GM18526 (cell line): Measurements from ENCODE around the gene ADSS1.

ENCODE experiments used
- POLR2A ChIP-seq: IDR thresholded peaks from 3 replicates; pipeline ENCODE4 v1.6.1; 2011; ENCODE audit not compliant: insufficient read length; ENCODE audit errors: extremely low read depth

ADSS1 gene

DNA sequence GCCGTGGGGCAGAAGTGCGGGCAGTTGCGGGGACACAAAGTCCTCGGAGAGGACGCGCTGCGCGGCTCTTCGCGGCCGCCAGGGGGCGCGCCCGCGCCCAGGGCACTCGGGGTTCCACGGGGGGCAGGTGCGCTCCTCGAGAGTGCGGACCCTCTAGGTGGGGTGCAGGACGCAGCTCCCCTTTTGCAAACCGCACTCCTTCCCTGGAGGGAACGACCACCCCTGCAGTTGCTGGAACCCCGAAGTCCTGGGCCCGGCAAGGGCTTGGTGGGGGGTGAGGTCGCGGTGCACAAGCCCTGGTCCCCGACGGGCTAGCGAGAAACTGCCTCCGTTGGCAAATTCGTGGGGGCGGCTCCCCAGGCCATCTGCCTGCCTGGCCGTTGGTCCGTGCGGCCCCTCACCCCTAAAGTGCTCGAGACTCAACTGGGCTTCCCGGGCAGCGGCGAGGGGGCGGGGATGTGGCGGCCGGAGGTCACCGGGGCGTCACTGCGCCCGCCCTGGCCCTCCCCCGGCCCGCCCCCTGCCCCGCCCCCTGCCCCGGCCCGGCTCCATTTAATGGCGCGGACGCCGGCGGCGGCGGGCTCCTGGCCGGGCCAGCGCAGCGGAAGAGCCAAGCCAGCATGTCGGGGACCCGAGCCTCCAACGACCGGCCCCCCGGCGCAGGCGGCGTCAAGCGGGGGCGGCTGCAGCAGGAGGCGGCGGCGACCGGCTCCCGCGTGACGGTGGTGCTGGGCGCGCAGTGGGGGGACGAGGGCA is at the start of gene ADSS1:
Gene ADSS1, plus strand, starts transcription at position 579 of the 756 bp plus-strand sequence. Its CDS starts 42 bp downstream, at position 621.
- TF ChIP-seq POLR2A = peak; percentile 32

DNA sequence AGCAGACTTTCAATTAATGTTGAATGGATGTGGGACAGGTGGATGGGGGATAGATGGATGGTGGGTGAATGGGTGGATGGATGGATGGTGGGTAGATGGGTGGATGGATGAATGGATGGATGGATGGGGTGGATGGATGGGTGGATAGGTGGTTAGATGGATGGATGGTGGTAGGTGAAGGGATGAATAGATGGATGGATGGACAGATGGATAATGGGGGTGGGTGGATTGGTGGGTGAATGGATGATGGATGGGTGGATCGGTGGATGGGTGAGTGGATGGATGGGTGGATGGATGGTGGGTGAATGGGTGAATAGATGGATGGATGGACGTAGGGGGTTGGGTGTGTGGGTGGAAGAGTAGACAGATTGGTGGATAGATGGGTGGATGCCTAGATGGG is 48.6 kb upstream of the ADSS1 start:
- no peak for TF ChIP-seq POLR2A

DNA sequence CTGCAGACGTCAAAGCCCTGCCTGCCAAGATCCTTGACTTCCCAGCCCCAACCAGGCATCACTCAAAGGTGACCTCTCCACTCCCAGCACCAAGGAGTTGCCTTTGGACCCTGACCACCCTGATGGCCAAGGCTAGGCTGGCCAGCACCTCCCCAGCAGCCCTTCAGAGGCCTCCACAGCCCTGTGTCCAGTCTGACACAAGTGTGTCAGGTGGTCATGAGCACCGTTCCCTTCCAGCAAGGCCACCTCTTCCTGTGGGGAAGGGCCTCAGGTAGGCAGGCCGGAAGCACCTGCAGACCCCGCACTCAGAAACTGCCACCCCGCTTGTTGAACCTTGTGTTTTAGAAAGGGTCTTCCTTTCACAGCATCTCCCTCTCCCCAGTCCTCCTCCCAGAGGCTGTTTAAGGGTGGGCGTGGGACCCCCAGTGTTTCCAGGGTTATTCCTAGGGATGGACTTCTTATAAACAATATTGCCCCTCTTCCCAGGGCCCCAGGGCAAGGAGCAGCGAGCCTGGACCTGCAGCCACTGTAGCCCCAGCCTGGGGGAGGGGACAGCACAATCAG is 47.8 kb upstream of the ADSS1 start:
- no peak for TF ChIP-seq POLR2A

DNA sequence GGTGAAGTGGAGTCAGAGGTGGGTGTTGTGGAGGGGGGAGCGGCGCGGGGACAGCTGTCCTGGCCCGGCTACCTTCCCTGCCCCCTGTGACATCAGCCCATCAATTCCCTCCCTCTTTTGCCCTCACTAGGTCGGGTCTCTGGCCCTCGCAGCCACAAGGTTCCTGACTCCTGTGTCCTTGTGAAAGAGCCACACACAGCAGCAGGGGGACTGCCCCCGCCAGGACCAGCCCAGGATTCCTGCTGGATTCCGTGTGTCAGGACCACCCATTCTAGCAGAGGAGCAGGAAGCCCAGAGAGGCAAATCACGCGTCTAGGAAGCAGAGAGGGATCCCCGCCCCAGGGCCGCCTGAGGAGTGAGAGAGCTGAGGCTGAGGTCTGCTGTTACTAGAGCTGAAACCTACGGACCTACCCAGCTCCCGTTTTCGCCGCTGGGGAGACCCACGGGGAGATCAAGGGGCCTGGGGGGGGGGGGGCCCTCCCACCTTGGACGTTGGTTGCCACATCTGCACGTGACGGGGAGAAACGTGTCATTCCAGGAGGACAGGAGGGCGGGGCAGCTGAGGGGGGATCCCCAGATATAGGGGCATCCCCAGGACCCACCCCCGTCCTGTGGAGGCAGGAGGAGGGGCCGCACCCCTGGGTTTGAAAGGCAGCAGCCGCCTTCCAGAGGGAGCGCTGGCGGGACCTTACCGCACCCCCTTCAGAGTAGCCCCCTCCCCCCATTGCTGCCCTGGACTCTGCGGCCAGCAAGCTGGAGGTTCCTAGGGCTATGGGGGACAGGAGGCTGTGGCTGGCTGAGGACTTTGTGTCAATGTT is 47.1 kb upstream of the ADSS1 start:
- TF ChIP-seq POLR2A = no peak

DNA sequence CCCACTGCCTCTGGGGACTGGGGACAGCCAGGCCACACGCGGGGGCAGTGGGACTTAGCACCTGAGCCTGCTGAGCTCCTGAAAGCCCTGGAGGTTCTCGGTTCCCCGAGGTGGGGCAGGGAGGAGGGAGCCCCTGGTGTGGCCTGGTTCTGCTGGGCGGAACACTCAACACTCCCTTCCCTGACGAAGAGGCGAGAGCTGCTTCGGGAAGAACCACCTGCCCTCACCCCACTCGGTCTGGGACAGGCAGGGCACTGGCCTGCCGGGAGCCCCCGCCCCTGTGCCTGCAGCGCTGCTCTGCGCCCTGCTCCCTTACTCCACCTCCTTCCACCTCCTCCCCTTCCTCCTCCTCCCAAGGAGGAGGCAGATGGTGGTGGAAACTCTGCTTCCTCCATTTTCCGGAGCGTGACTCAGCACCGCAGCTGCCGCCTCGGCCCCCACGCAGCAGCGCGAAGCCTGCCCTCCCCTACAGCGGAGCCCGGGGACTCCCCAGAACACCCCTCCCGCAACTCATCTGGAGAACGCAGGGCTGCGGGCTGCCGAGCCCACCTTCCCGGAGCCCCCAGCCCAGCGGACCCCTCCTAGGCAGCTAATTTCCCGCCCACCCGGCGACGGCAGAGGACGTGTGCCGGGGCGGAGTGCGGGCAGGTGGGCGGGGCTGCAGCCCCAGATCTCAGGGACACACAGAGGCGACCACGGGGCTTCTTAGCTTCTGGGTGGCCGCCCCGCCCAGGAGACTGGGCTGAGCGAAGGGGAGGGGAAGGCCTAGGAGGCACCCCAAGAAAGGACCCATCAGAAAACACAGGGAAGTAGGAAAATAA is 46.3 kb upstream of the ADSS1 start:
- TF ChIP-seq POLR2A = no peak

DNA sequence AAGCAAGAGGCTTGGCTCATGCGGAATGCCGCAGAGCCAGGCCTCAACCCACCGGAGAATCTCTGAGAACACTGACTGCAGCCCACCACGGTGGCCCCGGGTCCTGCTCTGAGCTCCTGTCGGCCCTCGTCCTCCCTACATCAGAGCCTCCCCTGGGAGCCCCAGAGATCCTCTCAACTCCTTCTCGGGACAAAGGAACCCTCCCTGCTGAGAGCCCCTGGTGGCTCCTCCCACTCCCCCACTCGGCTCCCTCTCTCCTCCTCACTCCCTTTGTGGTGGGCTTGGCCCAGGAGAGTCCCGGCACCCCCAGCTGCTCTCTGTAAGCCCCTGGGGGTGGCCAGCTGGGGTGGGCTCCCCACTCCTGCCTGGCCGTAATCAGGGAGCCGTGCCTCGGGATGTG is 45.7 kb upstream of the ADSS1 start:
- no peak for TF ChIP-seq POLR2A

DNA sequence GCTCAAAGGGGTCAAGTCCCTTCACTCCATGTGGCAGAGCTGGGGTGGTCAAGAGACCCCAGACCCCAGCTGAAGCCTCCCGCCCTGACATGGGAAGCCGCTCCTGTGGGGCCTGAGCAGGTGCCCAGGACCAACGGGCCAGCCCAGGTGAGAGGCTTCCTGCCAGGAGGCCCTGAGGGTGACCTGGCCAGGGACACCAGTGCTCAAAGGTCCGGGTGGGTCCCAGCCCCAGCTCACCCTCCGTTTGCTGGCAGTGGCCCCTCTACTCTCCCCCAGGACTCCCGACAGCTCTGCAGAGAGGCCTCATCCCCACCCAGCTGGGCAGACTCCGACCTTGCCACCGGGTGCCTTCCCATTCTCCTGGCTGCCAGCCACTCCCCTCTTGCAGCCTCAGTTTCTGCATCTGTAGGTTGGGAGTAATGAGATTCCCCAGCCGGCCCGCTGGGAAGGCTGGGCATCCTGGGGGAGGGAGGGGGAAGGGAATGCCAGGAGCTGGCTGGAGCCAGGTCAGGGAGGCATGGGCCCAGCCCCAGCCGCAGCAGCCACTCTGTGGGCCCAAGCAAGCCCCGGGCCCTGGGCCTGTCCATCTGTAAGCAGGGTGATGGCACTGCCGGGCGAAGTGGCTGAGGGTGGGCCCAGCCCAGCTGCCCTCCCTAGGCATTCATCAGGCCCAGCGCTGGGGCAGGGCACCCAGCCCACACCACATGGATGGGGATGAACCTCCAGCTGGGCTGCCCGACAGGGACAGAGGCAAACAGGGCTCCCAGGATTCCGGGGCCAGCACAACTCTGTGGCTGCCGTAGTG is 44.9 kb upstream of the ADSS1 start:
- TF ChIP-seq POLR2A = no peak

DNA sequence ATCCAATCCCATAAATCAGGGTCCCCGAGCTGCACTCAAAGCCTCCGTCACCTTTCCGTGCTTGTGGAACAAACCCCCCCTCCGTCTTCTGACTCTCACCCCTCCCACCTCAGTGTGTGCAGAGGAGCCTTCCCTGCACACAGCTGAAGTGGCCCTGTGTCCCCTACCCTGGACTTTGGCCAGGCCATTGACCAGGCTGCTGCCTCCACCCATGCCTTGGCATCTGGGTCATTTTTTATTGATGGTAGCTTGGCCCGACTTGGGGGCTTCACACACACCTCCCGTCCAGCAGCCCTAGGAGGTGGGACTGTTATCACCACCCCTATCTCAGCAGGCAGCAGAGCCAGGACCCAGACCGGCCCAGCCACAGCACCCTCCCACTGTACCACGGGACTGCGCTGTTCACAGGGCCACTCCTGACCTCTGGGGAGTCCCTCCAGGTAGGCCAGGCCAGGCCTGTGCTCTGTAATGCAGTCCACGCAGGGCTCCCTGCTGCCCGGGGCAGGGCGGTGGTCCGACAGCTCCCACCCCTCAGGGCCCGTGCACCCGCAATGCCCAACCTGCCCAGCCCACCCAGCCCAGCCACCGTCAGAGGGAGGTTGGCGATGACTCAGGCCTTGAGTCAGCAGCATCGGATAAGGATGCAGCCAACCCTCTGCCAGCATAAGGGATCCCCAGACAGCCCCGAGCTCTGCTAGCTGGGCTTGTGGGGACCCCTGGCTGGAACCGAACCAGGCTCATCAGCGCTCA is 43.8 kb upstream of the ADSS1 start:
- no peak for TF ChIP-seq POLR2A

DNA sequence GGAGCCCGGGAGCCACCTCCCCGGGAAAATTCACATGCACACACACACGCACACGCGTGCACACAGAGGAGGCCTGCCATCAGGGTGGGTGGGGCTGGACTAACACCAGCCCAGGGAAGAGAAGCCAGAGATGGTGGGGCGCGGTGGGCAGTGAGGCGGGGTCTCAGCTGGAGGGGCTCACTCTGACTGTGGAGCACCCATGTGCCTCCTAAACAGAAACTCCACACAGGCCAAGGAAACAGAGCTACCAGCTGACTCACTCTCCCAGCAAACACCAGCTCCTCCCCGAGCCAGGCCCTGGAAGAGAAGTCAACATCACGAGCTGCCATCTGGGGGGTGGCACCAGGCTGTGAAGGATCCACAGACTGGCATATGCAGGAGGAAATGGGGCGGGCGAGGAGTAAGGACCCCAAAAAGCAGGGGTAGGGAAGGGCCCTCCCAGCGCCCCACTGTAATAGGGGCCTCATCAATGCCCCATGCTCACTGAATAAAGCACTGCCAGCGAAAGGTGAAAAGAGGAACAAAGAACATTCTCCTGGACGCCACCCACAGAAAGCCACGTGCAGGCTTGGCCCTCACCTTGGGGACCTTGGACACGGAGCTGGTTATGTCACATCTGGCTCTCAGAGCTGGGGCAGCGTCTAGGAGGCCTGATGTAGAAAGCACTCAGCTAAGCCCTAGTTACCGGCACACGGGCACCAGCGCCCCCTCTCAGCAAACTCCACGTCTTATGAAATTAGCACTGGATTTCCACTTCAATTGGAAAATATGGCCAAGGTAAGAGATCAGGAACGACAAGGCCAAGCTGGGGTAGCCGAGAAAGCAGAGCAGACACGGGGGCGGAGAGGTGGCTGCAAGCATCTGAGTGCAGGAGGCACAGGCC is 43.0 kb upstream of the ADSS1 start:
- no peak for TF ChIP-seq POLR2A

DNA sequence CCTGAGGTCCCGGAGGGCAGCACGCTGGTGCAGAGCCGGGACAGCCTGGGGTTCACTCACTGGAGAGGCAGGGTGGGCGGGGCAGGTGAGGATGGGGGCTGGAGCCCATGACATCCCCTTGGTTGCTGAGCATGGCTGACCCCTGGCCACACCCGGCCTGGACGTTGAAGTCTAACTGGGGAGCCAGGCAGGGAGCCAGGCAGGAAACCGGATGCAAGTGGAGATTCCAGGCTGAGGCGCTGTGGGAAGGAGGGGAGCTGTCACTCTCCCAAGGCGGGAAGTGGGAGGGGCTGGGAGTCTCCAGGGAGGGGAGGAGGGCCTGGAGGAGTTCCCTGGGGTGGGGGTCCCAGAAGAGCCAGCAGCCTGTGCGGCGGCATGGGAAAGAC is 42.3 kb upstream of the ADSS1 start:
- no peak for TF ChIP-seq POLR2A

DNA sequence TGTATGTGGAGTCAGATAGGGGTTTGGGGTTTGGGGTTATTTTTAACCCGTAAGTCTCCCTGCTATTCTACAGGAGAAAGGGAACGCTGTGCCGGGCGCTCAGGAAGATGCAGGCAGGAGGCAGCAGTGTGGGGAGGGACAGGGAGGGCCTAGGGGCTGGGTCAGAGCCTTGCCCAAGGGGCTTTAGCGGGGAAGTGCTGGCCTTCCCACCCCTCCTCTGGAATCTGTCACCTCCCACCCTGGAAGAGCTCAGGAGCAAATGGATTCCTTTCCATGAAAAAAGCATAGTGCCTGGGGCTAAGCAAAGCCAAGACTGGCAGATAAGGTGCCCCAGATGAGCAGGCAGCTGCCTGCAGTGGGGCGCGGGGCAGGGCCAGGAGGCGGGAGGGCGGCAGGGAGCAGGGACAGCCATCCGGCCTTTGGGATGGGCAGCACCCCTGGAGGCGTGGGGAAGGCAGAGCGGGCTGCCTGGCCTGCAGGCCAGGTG is 41.9 kb upstream of the ADSS1 start:
- TF ChIP-seq POLR2A = no peak

DNA sequence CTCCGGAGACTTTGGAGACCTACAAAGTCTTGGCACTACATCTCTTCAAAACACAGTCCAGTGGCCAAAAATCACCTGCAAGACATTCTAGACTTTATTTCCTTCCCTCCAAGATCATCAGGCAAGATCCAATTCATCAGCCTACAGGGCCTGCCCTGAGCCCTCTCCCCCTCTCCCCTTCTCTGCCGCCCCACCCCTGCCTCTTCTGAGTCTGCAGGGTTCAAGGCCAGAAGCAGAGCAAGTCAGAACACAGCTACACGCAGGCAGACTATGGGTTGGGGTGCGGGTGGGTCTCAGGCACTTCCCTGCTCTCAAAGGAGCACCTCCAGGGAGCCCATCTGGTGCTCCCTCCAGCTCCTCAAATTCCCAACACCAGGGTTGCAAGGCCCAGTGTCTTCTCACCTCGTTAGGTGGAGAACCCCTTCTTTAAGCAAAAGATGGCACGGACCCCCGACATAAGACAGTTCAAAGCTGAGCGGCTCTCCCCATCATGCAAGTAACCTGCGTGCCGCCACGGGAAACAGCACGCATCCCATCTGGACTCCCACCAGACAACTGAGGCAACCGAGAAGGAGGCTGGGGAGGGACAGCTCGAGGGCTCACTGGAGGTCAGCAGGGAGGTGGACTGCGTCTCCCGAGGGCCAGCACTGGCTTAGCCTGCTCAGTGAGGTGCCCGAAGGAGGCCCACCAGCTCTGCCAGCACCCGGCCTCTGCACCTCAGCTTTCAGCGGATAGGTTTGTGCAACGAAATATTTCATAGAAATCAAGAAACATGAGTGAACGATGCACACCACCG is 40.2 kb upstream of the ADSS1 start:
- no peak for TF ChIP-seq POLR2A
